ENCODE data around the gene CFAP77.

- no peak for TF ChIP-seq POLR2A (IDR thresholded peaks at IDR 0.05; ENCODE audit: low read depth)
- TF ChIP-seq POLR2AphosphoS5 (IDR thresholded peaks at IDR 0.05): no peak
- no peak for TF ChIP-seq CTCF (IDR thresholded peaks at IDR 0.05)
Observed at GRCh38 chr9:132609829-132610228, 199.8 kb downstream of the CFAP77 start.
